NCI-H2196 (cell line): ENCODE data around the gene ARPC2.
"Not testable (repeated sequence)": the region's sequence is repeated elsewhere in the genome, so short reads cannot be mapped to it uniquely, and the experiment has no call there.

Source experiments
- DNase-seq: peaks from one replicate; lab custom pipeline; 2025; ENCODE audit not compliant: unreplicated experiment; lab: John Stamatoyannopoulos, UW

The ARPC2 gene

DNA sequence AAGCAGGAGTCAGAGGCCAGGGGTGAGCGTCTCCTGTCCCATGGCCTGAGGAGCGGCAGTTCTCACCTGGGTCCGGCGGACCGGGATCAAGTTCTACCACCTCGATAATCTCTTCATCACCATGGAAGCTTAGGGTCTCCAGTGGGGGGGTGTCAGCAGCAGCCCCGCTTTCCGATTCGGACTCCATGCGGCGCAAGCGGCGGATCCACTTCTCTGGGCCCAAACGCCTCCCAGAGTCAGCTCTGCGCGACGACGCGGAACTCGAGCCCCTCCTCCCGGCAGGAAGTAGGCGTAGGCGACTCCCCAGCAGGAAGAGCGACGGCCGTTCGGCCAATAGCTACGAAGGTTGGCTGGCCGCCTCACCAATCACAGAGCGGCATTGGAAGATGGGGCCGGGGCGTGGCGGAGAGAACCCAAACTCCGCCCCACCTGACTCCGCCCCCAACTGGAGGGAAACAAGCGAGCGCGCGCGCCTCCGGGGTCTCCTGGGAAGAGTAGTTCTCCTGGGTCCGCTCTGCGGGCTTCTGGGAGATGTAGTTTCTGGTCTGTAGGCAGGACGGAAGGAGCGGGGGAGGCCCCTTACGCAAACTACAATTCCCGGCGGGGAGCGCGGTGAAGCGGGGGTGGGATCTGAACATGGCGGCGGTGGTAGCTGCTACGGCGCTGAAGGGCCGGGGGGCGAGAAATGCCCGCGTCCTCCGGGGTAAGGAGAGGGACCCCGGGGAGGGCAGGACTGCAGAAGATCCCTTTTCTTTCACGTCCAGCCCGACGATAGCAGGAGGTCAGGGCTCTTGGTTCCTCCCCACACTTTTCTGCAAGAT is 53.1 kb downstream of the ARPC2 start, which contains the start of the genes AAMP and PNKD:
Gene AAMP, minus strand, starts transcription at position 238 of the 821 bp plus-strand sequence. Its CDS starts 51 bp downstream, at position 187.
Gene PNKD, plus strand, starts transcription at position 620 of the 821 bp plus-strand sequence. Its CDS starts 17 bp downstream, at position 637.
- DNase-seq, result peak; percentile 99

DNA sequence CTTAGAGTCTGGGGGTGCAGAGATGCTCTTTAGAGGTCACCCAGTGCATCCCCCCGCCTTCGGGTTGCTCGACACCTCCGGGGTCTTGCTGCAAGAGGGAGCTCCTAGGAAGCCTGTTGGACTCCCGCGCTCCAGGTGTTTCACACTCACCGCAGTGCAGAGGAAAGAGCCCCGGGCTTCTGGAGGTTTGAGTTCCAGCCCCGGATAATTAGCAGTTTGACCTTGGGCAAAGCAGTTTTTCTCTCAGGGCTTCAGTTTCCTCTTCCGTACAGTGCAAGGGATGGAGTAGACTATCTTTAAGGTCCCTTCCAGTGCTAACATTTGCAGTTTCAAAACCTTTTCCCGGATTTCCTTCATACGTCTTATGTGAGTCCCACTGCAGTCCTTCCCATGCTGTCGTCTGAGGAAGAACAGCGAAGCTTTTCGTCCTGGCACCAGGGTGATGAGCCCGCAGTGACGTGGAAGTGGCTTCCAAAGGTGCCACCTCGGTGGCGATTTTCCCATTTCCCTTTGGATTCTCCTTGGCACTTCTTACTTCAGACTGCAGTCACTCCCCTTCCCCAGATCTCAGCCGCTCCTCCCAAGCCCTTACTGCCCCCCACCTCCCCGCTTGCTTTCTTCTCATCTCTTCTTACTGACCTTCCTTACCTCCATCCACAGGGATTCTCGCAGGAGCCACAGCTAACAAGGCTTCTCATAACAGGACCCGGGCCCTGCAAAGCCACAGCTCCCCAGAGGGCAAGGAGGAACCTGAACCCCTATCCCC is 53.9 kb downstream of the ARPC2 start:
- no peak for DNase-seq

DNA sequence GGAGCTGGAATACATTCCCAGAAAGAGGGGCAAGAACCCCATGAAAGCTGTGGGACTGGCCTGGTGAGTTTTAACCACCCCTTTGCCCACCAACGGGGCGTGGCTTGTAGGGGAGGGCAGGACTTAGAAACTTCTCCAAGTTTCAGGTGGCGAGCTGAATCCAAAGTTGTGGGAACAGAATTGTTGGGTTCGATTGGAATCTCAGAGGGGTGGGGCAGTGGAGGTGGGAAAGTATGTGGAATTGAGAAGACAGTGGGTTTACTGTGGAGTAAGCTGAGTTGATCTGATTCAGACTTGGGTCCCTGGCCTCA is 54.5 kb downstream of the ARPC2 start:
- DNase-seq, result no peak

DNA sequence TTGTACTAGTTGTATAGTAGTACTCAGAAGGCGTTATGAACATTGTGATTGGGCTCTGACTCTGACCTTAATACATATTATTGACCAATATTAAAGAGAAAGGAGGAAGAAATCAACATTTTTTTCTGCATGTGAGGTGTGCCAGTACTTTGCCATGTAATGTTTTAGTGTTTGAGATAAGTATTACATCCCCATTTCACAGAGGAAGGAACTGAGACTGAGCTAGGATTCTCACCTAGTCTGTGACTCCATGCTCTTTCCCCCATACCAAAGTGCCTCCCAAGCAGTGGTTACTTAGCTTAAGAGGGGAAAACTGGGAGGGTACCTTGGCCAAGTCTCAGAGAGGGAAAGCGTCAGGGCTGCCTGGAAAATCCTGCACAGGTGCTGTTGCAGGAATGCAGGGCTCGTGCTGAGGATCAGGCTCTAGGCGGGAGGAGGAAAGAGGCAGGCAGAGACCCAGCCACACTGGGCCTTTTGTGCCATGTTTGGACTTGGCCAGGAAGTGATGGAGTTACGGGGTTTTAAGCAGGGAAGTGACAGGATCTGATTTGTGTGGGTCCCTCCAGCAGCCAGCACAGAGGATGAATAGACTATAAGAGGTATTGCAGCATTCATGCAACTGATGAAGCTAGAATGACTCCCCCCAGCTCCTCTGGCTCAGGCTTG is 55.0 kb downstream of the ARPC2 start:
- DNase-seq, result no peak

DNA sequence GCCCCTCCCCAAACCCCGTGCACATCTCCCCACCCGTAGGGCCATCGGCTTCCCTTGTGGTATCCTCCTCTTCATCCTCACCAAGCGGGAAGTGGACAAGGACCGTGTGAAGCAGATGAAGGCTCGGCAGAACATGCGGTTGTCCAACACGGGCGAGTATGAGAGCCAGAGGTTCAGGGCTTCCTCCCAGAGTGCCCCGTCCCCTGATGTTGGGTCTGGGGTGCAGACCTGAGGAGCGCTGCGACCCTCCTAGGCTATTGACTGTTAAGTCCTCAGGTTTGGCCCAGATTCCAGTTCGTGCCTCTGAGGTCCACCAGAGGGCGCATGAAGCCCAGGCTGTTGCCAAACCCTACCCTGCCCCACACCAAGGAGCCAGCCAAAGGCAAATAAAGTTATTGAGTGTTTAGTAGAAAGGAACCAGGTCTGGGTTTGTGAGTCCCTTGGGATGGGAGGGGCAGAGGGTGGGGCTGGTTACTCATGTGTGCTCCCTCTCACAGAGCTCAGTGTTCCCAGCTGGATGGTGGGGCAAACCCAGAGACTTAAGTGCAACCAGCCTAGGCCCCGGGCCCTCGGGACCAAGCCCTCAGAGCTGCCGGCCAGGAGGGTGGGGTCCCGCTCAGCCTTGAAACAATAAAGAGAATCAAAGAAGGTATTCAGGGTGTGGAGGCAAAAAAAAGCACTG is 55.7 kb downstream of the ARPC2 start:
- DNase-seq, result peak; percentile 85

DNA sequence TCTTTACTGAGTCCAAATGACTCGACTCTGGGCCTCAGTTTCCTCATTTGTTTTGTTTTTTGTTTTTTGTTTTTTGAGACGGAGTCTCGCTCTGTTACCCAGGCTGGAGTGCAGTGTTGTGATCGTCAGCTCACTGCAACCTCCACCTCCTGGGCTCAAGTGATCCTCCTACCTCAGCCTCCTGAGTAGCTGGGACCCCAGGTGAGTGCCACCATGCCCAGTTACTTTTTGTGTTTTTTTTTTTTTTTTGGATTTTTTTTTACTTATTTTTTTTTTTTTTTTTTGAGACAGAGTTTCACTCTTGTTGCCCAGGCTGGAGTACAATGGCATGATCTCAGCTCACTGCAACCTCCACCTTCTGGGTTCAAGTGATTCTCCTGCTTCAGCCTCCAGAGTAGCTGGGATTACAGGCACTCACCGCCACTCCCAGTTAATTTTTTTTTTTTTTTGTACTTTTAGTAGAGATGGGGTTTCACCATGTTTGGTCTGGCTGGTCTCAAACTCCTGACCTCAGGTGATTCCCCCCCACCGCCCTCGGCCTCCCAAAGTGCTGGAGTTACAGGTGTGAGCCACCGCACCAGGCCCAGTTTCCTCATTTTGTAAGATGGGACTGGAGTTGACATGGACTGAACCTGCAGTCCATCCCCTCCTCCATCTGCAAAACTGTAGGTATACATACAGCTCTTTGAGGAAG is 56.4 kb downstream of the ARPC2 start:
- not testable (repeated sequence) for DNase-seq

DNA sequence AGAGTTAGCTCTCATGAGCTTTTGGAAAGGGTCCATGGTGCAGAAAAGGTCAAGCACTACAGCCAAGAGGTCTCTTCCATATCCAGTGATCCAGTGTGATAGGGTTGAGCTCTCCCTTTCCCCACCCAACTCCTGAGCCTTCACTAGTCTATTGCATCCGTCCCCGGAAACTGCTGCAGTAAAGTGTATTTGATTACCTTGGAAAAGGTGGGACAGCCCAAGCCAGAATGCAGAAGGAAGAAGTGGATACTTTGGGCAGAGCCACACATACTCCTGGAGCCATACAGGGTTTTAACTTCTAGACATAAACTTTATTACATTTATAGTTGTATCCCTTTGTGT is 56.9 kb downstream of the ARPC2 start:
- no peak for DNase-seq

DNA sequence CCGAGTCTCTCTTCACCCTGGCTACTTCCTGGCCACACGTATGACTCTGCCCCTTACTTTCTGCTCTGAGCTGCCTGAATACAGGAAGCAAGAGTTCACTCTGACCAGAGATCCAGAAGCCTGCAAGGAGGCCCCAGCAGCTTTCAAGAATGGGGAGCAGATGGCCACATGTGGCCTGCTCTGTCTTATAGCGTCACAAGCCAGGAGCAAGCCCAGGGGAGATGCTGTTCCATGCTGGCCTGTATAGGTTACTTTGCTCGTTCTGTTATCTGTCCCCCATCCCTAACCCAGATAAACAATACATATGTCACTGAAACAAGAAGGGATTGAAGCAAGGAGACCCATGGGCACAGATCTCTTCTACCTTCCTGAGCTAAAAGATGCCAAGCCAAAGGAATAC is 57.6 kb downstream of the ARPC2 start:
- no peak for DNase-seq

DNA sequence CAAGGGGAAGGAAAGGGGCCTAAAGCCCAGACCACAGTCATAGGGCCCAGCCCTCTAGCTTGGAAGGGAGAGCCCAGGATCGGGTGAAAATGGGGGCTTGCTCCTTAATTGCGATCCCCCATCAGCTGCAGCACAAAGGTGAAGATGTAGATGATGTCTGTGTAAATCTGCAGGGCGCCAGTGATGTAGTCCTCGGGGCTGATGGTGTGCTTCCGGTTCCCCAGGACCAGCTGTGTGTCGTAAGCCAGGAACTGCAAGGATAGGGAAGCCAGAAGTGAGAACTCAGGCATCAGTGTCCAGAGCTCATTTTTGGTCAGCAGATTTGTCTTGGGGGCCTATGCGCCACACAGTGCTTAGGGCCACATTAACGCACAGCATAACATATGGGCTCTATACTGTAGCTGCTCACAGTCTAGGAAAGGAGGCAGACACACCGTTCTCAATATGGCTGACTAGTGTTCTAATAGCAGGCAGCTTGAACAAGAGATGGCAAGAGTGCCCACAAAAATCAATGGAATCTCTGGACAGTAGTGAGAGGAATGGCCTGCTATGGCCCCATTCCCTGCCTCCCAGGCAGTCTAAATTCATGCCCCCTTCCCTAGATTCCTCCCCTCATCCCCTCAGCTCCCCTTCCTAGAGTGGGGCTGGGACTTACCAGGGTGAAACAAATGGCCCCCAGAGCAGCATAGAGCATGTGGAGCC is 58.5 kb downstream of the ARPC2 start:
- DNase-seq, result no peak

DNA sequence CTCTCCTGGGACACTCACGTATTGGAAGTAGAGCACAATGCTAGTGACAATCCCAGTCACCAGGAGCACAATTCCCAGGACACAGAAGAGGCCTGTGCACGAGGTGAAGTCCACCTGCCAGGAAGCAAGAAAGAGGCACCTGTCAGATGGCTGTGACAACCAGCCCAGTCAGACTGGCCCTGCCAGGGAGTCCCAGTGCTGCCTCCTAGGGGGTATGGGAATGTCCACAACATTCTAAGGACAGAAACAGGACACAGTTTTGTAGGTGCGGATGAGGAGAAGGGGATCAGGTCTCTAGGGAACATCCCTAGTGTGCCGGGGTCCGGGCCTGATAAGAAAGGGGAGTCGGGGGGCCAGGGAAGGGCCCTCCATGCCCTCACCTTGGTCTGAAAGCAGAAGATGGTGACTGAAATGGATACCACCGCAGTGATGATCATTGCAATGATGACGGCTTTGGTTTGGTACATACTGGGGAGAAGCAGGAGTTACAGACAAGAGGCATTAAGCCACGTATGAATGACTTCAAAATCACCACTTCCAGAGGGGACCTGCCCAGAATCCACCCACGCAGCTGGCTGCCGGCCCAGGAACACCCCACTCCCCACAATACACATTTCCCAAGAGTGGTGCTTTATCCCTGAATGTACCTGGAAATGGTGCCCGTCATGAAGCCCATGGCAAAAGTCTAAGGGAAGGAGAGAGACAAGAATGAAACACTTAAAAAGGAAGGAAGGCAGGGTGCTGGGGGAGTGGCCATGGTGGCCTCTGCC is 60.2 kb downstream of the ARPC2 start:
- no peak for DNase-seq

DNA sequence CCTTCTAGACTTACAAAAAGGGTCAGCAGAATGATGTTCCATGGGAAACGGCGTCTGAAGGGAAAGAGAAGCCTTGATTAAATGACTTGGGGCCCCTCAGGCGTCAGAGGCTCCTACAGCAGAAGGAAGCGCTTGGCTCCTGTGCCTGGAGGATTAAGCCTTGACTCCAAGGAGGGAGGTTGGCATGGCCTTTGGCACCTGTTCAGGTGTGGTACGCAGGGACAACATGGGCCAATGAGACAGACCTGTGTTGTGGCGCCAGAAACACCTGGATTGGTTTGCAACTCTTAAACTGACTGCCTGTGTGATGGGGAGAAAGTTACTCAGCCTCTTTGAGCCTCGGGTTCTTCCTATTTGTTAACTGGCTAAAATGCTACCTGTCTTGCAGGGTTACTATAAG is 60.9 kb downstream of the ARPC2 start:
- DNase-seq, result no peak

DNA sequence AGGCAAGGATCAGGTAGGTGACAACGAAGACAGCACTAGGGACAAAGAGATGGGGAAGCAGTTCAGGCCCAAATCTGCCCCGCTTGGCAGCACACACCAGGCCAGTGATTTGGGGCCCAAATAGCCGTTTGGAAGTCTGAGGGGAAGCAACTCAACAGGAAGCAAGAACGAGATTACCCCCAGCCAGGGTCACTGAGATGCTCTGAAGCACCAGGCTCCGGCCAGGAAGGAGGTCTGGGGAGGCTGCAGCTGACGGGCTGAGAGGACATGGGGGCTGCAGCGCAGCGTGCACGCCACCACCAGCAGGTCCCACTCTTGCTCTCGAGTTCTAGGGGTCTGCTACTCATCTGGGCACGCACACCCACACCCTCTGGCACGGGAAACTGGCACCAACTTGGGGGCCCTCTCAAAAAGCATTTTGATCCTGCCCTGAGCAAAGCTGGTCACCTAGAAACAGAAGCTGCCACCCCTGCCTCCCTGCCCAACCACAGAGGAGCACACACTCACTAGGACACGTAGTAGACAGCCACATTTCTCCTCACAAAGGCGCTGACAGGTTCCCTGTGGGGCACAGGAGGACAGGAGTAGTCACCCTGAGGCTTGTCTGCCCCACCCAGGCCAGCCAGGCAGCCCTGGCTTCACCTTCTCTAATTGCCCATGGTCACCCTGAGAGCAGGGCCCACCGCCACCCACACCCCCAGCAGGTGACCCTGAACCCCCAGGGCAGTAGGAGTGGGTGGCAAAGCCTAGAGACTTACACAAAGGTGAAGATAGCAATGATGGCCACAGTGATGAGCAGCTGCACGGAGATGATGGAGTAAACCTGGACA is 61.8 kb downstream of the ARPC2 start:
- no peak for DNase-seq

DNA sequence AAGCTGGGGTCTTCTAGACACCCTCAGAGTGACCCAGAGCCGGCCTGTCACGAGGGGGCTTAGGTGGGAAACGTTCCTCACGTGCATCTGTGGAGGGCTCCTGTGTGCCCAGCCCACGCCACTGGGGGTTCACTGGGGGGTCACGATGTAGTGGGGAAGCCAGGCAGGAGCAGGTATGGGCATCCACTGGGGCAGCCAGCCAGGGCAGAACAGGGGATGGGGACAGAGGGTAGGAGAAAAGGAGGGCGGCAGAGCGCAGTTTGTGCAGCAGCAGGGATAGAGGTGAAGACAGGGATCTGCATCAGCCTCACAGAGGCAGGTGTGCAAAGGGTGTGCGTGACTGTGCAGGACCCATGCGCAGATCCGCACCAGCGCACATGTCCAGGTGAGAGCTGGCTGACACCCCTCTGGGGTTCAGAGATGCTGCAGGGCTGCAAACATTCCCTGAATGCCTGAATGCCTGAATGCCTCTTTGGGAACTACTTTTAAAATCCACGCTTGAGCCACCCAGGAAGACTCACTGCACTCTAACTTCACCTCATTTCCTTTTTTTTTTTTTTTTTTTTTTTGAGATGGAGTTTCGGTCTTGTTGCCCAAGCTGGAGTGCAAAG is 63.4 kb downstream of the ARPC2 start:
- DNase-seq, result no peak

DNA sequence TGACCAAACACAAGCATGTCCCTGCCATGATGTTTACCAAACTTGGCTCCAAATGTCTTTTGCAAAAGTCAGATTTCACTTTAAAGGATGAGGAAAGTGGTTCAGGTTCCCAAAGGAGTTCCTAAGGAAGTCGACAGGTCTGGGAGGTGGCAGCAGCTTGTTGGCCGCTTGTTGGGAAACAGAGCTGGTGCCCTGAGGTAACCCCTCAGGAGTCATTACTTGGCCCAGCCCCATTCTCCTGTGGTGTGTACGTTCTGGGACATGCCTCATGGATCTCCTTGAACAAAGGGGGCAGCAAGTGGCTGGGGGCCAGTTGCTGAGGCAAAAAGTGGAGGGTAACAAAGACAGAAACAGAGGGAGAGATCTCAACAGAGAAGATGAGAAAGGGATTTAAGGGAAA is 64.5 kb downstream of the ARPC2 start:
- DNase-seq, result no peak

DNA sequence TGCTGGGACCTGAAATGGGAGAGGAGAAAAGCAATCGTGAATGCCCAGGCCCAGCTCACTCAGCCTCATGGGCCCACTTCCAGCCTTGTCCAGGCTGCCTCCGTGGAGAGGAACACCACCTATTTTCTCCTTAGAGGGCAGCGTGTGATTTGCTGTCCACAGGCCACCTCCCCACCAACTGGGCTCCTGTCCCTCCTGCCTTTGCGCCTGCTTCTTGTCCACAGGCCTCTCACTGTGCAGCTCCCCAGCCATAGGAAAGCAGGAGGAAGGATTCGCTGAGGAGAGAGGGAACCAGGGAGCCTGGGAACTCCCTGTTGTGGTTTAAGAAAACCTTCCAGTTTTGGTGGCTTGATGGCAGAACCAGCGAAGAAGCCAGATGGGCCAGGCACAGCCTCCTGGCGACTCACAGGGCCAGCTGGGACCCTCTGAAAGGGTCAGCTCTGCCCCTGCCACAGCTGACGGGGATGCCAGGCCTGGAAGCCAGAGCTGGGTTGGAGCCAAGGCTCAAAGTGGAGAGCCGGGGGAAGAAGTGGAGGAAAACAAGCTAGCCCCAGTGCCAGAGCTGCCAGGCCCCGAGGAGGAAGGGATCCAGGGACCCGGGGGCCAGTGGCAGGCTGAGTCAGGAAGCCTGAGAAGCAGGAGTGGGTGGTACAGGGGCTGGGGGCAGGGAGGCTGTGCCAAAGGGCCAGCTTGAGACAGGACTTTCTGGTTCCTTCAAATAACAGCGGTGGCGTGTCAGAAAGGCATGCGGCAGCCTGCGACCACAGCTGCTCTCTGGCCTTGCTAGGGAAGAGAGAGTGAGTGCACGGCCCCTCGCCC is 65.4 kb downstream of the ARPC2 start:
- DNase-seq, result no peak

DNA sequence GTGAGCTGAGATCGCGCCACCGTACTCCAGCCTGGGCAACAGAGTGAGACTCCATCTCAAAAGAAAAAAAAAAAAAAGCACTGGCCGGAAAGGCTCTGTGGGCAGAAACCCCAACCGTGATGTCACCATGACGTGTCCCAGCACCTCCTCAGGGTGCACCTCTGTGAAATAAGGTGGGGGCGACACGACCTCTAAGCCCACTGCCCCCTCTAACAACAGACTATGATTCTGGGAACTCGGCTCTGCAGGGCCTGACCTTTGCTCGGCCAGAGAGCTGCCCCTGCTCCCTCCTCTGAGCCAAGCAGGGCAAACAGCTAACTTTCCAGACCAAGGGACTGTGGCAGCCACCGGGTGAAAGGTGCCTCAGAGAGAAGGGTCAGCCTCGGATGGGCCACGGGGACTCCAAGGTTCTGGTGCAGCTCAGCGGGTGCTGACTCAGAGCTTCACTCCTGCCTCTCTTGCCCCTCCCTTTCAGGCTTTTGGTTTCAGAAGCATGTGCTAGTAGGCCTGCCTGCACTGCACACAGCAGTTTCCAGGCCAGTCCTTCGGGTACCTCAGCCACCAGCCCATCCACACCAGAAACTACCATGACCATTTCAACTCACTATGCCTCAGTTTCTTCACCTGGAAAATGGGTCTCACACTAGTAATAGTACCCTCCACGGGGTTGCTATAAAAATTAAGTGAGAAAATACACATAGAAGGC is 67.3 kb downstream of the ARPC2 start:
- no peak for DNase-seq

DNA sequence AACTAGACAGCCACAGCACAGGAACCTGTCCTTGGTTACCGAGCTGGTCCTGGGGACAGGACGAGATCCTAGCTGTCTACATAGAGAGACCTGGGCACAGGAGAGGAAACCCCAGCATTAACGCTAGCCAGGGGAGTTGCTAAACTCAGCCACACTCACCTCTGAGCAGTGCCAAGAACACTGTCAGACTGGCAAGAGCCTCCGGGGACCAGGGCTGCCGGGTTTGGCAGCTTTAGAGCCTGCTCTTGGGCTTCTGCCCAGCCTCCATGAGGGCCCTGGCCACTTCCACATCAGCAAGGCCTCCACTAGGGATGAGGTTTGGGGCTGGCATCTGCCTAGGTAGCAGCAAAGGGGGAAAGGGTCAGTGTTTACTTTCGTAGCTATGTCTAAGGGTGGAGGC is 68.6 kb downstream of the ARPC2 start:
- DNase-seq, result peak; percentile 47
